ENCODE results near the gene HSFX4.
A peak's percentile ranks its signal among the peaks of the same experiment; 100 is the strongest.

DNA sequence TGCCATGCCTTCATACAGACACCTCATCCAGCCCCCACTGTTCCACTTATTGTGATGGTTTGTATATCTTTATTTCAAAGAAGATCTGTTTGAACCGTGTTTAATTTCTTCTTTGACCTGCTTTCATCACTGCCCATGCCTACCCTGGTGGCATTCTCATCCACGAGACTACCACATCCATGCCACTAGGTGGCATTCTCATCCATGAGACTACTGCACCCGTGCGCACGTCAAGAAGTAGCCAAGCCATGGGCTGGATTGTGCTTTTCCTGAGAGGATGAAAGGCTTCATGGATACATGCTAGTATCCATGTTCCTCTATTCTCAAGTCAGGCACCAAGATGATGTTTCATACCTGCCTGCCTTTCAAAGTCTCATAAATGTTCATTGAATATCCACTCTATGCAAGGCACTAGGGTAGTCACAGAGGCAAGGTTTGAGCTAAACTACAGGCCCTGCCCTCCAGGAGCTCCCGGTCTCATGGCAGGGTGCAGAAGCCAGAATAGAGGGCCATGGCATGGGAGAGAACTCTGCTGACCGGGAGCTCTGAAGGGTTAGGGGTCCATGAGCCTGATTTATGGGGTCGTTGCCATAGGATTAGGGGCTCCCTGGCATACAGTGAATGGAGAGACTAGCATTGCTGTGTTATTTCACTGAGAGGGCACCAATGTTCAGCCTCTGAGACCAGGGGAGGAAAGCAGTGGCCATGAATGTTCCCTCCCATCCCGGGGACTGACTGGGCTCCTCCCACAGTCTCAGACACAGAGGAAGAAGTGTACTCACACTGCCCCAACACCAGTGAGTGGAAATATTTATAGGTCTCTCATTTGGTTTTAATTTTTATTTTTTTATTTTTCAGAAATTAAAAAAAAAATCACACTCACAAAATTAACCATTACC, 33.7 kb downstream of the HSFX4 start:
- TF ChIP-seq, protein P1, sequence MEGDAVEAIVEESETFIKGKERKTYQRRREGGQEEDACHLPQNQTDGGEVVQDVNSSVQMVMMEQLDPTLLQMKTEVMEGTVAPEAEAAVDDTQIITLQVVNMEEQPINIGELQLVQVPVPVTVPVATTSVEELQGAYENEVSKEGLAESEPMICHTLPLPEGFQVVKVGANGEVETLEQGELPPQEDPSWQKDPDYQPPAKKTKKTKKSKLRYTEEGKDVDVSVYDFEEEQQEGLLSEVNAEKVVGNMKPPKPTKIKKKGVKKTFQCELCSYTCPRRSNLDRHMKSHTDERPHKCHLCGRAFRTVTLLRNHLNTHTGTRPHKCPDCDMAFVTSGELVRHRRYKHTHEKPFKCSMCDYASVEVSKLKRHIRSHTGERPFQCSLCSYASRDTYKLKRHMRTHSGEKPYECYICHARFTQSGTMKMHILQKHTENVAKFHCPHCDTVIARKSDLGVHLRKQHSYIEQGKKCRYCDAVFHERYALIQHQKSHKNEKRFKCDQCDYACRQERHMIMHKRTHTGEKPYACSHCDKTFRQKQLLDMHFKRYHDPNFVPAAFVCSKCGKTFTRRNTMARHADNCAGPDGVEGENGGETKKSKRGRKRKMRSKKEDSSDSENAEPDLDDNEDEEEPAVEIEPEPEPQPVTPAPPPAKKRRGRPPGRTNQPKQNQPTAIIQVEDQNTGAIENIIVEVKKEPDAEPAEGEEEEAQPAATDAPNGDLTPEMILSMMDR (IDR thresholded peaks at IDR 0.05), result peak; percentile 52 to 61 (median 55)
- no peak for TF ChIP-seq POLR2A (IDR thresholded peaks at IDR 0.05; ENCODE audit: low read depth)

Measured in esophagus muscularis mucosa (tissue), 3 donors.